Panc1 (cell line): Measurements from ENCODE around the gene FAM174C. TPM values are rescaled to one million over a fixed set of nuclear protein-coding genes. Genes with fewer than 3 reads are reported as not detected.

Experiments
- ATAC-seq: fragments of 200-7000 bp; cut with Tn5 transposase; 2 replicates; pipeline ENCODE4 v1.9.1; 2020; ENCODE audit warnings: mild to moderate bottlenecking, moderate library complexity
- Bru-seq: library from RNA; stranded (reverse); fragments of 400-500 nt; gene quantifications from one replicate; lab custom pipeline; 2021; lab: Mats Ljungman, UMichigan
- BruChase-seq, 2 experiments: library from RNA; stranded (reverse); fragments of 400-500 nt; gene quantifications; one replicate each; lab custom pipeline; 2021; lab: Mats Ljungman, UMichigan
- BruUV-seq: library from RNA; stranded (reverse); fragments of 400-500 nt; replicated peaks from 2 replicates; lab custom pipeline; 2021; lab: Mats Ljungman, UMichigan
- CTCF ChIA-PET: fragments of 300-600 bp; sonication (Branson Sonifier 250); formaldehyde crosslinking; loops from one replicate; lab custom pipeline; 2022; ENCODE audit warnings: antibody characterized with exemption; lab: Charles Lee
- POLR2A ChIA-PET: fragments of 300-600 bp; sonication (Branson Sonifier 250); formaldehyde crosslinking; loops from one replicate; lab custom pipeline; 2022; ENCODE audit warnings: antibody characterized with exemption; lab: Charles Lee
- DNase-seq: peaks from one replicate; pipeline ENCODE4 v3.0.0-alpha.2; 2010; ENCODE audit warnings: low read depth, low spot score
- H3K27ac ChIP-seq: 2 replicates; pipeline ENCODE4 v1.5.1; 2011; ENCODE audit warnings: mild to moderate bottlenecking, low read length, inconsistent platforms
- H3K27me3 ChIP-seq: fragments of 200-500 bp; sonication (Bioruptor generic); 2 replicates; pipeline ENCODE4 v1.6.0; 2014; ENCODE audit warnings: low read length, inconsistent platforms; ENCODE audit not compliant: control insufficient read depth, insufficient read depth
- H3K36me3 ChIP-seq: fragments of 200-500 bp; sonication (Bioruptor generic); 2 replicates; pipeline ENCODE4 v1.5.1; 2014; ENCODE audit warnings: inconsistent platforms, mild to moderate bottlenecking, low read length, moderate library complexity; ENCODE audit not compliant: control insufficient read depth, insufficient read depth
- H3K4me1 ChIP-seq: 2 replicates; pipeline ENCODE4 v1.5.1; 2011; ENCODE audit warnings: inconsistent platforms, mild to moderate bottlenecking, low read length, moderate library complexity; ENCODE audit not compliant: control insufficient read depth, insufficient read depth
- H3K4me3 ChIP-seq, 2 experiments: 2 replicates each; pipeline ENCODE4 v1.5.1; 2011 to 2012; ENCODE audit warnings: low read depth in 2 of 2, low read length in 2 of 2, mild to moderate bottlenecking in 2 of 2, inconsistent platforms in 1 of 2, moderate library complexity in 1 of 2
- H3K9me3 ChIP-seq: fragments of 200-500 bp; sonication (Bioruptor generic); 2 replicates; pipeline ENCODE4 v1.5.1; 2014; ENCODE audit warnings: low read depth, mild to moderate bottlenecking, inconsistent platforms, low read length, moderate library complexity; ENCODE audit not compliant: control insufficient read depth, insufficient read depth
- CTCF ChIP-seq: fragments of 450-650 bp; IDR thresholded peaks from 2 replicates; pipeline ENCODE4 v1.5.1; 2017; ENCODE audit warnings: mild to moderate bottlenecking
- POLR2AphosphoS5 ChIP-seq: IDR thresholded peaks from 2 replicates; pipeline ENCODE4 v1.6.1; 2012; ENCODE audit warnings: mild to moderate bottlenecking, low read depth, low read length, moderate library complexity
- REST ChIP-seq, 2 experiments: IDR thresholded peaks; 2 replicates each; pipeline ENCODE4 v1.6.1; 2011 to 2012; ENCODE audit warnings: low read depth in 2 of 2, control low read depth in 1 of 2, low read length in 1 of 2, mild to moderate bottlenecking in 1 of 2, moderate library complexity in 1 of 2; ENCODE audit not compliant: insufficient read depth in 1 of 2
- SIN3A ChIP-seq: IDR thresholded peaks from 2 replicates; pipeline ENCODE4 v1.6.1; 2012; ENCODE audit warnings: low read depth, mild to moderate bottlenecking, low read length, moderate library complexity, borderline replicate concordance; ENCODE audit not compliant: insufficient read depth
- TCF7L2 ChIP-seq: IDR thresholded peaks from 2 replicates; pipeline ENCODE4 v1.6.1; 2011; ENCODE audit warnings: mild to moderate bottlenecking, low read depth, low read length, inconsistent platforms
- in situ Hi-C: cut with HindIII; loops from 2 replicates; pipeline ENCODE4 v1.10.0; 2016; ENCODE audit warnings: low sequenced_read_pairs, low pct_unique_long_range_greater_than_20kb
- intact Hi-C: fragments of 100-400 bp; cut with micrococcal nuclease; formaldehyde crosslinking; loops from one replicate; pipeline ENCODE4 v1.10.0; 2022; ENCODE audit not compliant: unreplicated experiment
- long read RNA-seq: library from polyadenylated mRNA; unstranded; transcript quantifications from one replicate; pipeline ENCODE4 v2.0.0, GENCODE V29; 2021; ENCODE audit not compliant: unreplicated experiment
- polyA plus RNA-seq: library from polyadenylated mRNA; unstranded; fragments of >200 nt; gene quantifications from one replicate; pipeline ENCODE4 v1.2.1, GENCODE V29; 2012; ENCODE audit warnings: missing spikeins; ENCODE audit not compliant: insufficient read length
- total RNA-seq: library from RNA; stranded (reverse); gene quantifications from one replicate; pipeline ENCODE4 v1.2.1, GENCODE V29; 2021; ENCODE audit not compliant: unreplicated experiment

The FAM174C gene
- total RNA-seq (133 TPM), Bru-seq, nascent RNA (percentile 70 among the genes with signal in this experiment), BruChase-seq, experiment 1, labeled RNA remaining after a 2-hour chase (percentile 70 among the genes with signal in this experiment), BruChase-seq, experiment 2, labeled RNA remaining after a 6-hour chase (percentile 82 among the genes with signal in this experiment)
- 204 TPM for polyA plus RNA-seq
- long read RNA-seq, transcript C19orf24-203 (2 exons, 1,675 nt): minor isoform, 9 of 92 reads
- long read RNA-seq, transcript C19orf24-201 (3 exons, 983 nt): major isoform, 41 of 92 reads
- long read RNA-seq, transcript C19orf24-202 (3 exons, 668 nt): minor isoform, 20 of 92 reads
- long read RNA-seq, partial matches to known transcripts: 1 of 92 reads
- long read RNA-seq, other reads (novel, unspliced or antisense): 20 of 92 reads

GRCh38 chr19:1275260-1275975 is at the start of gene FAM174C:
TSS of gene FAM174C (plus strand) at chr19:1275530. CDS start at chr19:1275550, 20 bp downstream.
- in situ Hi-C loops (no loop called here), intact Hi-C loops (loop anchor here (10.0 kb wide), 1 partner anchor 99 kb away; no protein-coding TSS in a partner anchor)
- no TSS peak for BruUV-seq
- POLR2A ChIA-PET: no interaction called here
- Histone ChIP-seq H3K27ac (peak within 1 kb of the TSS; percentile 93), H3K9me3 (no peaks in the 10 kb centered on the region), H3K27me3 (no peaks in the 10 kb centered on the region), H3K4me3 (peak within 1 kb of the TSS; percentile 62 to 64), H3K36me3 (no peaks in the 10 kb centered on the region), H3K4me1 (peaks cover 25% of the 10 kb centered on the region)
- TF ChIP-seq REST (IDR thresholded peaks at IDR 0.05; ENCODE audit: insufficient read depth in 1 of 2, low read depth in 2 of 2, low read length in 1 of 2): no peak
- TF ChIP-seq CTCF: no peak
- TF ChIP-seq SIN3A: 0 out of 2 replicates have a peak, but pooled peaks have one; percentile 65
- peak; percentile 87 for TF ChIP-seq POLR2AphosphoS5
- TF ChIP-seq TCF7L2: no peak
- no peak for DNase-seq
- peak; percentile 87 for ATAC-seq
- CTCF ChIA-PET: interaction anchor here (0.5 kb wide), 1 partner anchor 9 kb away, joined by 8 read pairs; no protein-coding TSS in a partner anchor

GRCh38 chr19:1226227-1226518 is 49.2 kb upstream of the FAM174C start:
- Histone ChIP-seq H3K27me3 (no peaks in the 10 kb centered on the region), H3K36me3 (no peaks in the 10 kb centered on the region), H3K9me3 (no peaks in the 10 kb centered on the region), H3K4me1 (no peaks in the 10 kb centered on the region), H3K27ac (no peak overlapping the region), H3K4me3 (no peak overlapping the region)
- in situ Hi-C loops (no loop called here), intact Hi-C loops (no loop called here)
- no TSS peak for BruUV-seq
- ChIA-PET CTCF (no interaction called here), POLR2A (no interaction called here)
- no peak for TF ChIP-seq REST (IDR thresholded peaks at IDR 0.05; ENCODE audit: insufficient read depth in 1 of 2, low read depth in 2 of 2, low read length in 1 of 2)
- no peak for TF ChIP-seq POLR2AphosphoS5
- TF ChIP-seq CTCF: no peak
- TF ChIP-seq SIN3A: no peak
- no peak for TF ChIP-seq TCF7L2
- ATAC-seq (no peak), DNase-seq (no peak)
